ENCODE results near the gene HOPX.
A peak's percentile ranks its signal among the peaks of the same experiment; 100 is the strongest.
"Not testable (repeated sequence)": the region's sequence is repeated elsewhere in the genome, so short reads cannot be mapped to it uniquely, and the experiment has no call there.

The HOPX gene

DNA sequence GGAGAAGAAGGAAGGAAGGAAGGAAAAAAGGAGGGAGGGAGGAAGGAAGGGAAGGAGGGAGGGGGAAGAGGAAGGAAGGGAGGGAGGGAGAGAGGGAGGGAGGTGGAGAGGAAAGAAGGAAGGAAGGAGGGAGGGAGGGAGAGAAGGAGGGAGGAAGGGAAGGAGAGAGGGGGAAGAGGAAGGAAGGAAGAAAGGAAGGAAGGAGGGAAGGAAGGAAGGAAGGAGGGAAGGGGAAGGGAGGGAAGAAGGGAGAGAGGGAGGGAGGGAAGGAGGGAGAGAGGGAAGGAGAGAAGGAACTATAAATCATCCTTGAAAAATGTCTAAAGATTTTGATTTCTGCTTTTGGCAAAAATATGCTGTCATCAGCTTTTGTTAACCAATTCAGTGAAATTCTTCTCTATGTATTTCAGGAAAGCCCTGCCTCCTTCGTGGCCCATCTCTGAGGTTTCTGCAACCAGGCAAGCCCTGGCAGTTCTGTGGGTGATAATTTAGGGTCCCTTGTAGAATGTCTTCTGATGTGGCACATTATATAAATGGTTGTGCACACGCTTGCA lies 7.1 kb upstream of the HOPX start:
- no peak for DNase-seq (ENCODE audit: low spot score)

DNA sequence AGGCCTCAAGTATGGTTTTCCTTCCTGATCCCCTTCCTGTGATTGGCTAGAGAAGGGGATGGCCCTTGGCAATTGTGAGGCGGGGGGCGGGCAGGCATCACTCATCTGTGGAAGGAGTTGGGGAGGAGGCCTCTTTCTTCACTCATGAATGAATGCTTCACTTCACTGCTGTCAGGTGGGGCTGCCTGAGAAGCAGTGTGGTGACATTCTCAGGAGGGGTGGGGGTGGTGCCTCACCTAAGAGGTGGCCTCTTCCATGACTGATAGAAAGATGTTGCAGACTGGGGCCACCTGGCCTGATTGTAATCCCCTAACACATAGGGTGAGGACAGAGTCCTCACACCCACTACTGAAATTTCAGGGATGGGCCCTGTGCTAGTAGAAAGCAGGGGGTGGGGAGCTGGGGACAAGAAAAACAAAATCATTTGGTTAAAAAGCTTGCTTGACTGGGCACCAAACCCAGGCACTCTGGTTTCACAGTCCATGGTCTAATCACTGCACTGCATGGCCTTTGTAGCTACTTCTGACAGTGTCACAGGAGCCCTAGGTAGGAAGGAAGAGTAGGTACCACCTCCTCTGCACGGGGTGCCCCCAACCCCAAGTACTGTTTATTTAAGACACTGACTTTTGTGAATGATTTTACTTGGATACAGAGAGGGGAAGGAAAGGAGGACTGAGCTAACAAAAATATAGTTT lies 5.6 kb upstream of the HOPX start:
- DNase-seq (ENCODE audit: low spot score): no peak

DNA sequence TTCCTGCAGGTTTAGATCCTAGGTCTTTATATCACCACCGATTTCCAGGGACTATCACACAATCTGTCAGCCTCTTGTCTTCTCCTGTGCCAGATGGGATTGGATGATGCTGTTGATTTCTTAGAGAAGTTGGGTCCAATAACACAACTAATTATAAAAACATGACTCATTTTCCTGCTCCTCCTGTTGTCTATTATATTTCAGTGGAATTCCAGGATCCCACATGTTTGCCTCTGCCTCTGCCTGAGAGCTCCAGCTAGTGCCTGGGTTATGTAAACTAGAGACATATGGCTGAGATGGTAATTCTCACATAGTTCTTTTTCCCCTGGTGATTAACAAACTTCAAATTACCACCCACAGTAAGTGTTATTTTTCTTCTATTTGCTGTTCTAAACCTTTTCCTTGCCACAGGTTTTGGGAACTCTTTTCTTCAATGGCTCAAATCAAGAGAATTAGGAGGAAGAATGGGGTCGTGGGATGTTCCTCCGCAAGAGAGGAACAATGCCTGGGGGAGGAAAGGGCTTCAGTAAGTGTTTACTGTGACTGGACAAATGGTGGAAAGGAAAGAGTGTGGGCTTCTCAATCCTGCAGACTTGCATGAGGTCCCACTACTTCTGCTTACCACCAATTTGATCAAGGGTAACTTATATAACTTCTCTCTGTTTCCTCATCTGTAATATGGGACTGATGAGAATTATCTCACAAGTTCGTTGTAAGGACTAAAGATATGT lies 3.4 kb upstream of the HOPX start:
- no peak for DNase-seq (ENCODE audit: low spot score)

GRCh38 chr4:56683455-56683854 lies 2.4 kb upstream of the HOPX start:
- no peak for DNase-seq (ENCODE audit: low spot score)

- no peak for DNase-seq (ENCODE audit: low spot score)
Measured at GRCh38 chr4:56681853-56682525, 893 bp upstream of the HOPX start.

DNA sequence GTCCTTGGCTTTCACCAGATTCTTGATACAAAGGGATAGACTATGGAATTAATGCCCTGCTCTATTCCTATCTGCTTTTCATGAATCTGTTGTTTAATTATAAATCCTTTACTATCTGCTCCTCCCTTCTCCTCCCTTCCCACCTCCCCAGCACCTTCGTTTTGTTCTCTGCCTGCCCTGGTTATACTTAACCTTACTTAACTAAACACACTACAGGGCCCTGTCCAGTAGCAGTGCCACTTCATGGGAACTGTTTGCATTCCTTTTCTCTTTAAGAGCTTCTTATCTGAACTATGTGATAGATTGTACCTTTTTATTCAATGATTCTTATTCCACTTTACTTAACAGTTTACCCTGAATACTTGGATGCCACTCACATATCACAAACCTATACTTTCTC lies 830 bp downstream of the HOPX start:
- DNase-seq (ENCODE audit: low spot score): no peak

- DNase-seq (ENCODE audit: low spot score): no peak
Measured at GRCh38 chr4:56677711-56678110, 3.4 kb downstream of the HOPX start.

DNA sequence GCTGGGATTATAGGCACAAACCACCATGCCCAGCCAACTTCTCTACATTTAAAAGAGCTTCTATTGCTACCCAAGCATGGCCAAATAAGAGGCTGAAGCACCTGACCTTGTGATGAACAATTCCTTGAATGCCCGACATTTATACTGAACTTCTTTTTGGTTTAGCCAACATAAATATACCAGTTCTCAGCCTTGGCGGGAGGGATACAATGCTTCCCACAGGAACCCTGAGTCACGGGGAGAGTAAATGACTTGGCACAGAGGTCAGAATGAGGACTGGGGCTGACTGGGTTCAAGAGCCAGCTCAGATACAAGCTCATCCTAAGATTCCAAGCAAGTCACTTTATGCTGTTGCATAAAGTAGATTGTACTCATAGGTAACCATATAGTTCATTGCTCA lies 6.1 kb downstream of the HOPX start:
- DNase-seq (ENCODE audit: low spot score): no peak

- DNase-seq (ENCODE audit: low spot score): no peak
Measured at GRCh38 chr4:56671860-56672259, 9.2 kb downstream of the HOPX start.

DNA sequence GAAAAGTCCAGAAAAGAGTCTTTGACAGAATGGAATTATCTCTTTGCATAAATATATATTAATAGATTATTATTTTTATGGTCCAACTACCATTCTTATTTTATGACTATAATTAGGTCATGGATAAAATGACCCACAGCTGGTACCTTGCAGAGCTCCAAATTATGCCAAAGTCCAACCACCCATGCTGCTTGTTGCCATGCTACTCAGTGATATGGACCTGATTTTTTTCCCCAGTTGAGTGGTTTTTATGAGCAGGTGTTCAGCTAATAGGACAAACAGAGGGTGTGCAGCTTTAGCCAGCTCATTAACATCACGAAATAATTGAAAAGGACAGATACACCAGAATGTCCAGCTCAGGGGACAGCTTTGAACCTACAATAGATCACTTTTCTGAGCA lies 9.7 kb downstream of the HOPX start:
- no peak for DNase-seq (ENCODE audit: low spot score)

DNA sequence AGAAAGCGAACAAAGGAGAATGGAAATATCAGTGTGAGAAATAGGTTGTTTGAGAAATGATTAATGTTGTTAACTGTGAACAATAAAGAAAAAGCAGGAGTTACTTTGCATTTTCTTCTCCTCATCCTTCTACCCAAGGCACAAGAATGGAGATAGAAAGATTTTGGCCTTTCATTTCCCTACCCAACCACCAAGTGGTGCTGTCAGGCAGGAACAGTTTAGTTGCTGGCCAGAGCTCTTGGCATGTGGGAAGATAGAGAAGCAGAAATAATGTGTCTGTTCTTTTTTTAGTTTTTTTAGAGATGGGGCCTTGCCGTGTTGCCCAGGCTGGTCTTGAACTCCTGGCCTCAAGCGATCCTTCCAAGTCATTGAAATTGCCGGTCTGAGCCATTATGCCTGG lies 12.8 kb downstream of the HOPX start:
- peak; percentile 69 for DNase-seq (ENCODE audit: low spot score)

GRCh38 chr4:56667396-56667795 lies 13.7 kb downstream of the HOPX start:
- not testable (repeated sequence) for DNase-seq (ENCODE audit: low spot score)

DNA sequence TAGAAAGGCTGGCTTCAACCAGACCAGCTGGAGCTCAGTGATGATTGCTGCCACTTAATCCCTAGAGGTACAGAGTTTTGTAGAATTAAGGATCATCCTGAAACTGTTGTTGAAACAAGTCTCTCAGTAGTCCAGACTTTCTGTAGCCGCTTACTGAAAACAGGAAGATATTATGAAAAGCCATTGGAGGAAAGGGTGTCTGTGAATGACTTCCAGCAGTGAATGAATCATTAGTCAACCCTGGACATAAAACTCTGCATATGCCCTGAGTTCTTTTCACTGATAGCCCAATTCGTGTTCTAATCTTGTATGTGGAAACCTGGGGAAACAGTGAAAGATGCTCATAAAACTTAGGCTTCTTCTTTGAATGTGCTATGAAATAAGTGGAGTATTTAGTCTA lies 14.8 kb downstream of the HOPX start:
- no peak for DNase-seq (ENCODE audit: low spot score)

DNA sequence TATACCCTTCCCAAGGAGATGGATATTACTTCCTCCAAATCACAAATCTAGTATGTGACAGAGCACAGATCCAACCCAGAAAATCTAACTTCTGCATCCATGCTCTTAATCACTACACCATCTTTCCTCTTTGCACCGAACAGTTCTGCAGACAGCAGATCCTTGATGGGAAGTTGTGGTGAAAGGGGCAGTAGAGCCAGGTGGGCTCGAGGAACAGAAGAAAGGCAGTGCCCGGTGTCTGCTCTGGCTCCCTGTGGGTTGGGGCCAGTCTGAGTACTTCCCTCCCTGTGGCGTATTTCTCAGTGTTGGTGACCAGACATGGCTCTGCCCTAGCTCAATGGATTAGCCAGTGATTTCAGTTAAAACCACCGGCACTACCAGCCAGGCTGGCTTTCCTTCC lies 15.3 kb downstream of the HOPX start:
- DNase-seq (ENCODE audit: low spot score): no peak

DNA sequence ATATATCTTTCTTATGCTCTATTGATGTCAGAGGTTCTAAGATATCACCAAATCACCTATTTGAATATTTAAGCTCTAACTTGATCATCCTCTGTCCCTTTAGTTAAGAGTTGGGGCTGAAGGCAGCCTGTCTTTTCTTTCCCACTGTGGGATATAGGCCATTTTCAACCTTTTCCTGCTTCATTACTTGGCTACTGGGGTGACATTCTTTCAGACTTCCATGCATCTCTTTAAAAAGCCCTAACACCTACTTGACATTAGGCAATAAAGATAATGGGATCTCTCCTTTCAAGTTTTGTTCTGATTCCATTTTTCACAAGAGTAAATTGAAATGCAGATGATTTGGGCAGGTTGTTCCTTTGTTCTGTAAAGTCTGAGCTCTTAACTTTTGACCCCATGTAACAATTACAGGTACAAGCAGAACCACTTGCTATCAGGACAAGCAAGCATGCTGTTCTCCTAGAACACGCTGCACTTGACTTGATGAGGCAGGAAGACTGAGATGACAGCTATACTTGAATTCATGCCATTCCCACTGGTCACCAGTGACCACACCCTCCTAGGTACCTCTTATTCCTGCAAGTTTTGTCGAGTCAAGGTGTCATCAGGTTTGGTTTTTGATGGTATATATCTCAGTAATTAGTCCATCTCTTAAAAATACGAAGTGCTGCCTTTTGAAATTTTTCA lies 18.2 kb downstream of the HOPX start:
- DNase-seq (ENCODE audit: low spot score): no peak

GRCh38 chr4:56659946-56660345 lies 21.1 kb downstream of the HOPX start:
- no peak for DNase-seq (ENCODE audit: low spot score)

- no peak for DNase-seq (ENCODE audit: low spot score)
Measured at GRCh38 chr4:56658528-56658927, 22.6 kb downstream of the HOPX start.

DNA sequence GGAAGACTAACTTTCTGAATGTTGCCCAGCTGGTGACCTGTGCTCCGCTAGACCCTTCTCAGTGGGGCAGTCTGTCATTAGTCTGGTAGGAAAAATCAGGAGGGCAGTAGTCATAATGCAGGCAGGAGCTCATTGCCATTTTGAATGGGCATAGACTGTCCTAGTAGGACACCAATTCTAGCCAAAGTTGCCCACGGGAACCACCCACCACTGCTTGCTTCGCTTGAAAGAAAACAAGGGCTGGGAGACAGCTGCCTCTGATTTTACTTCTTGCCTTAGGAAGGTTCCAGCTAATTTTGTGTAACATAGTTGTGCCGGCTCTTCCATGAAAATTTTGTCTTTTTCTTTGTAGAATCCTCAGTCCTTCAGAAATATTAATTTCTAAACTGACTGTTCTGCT lies 23.3 kb downstream of the HOPX start:
- DNase-seq (ENCODE audit: low spot score): no peak

DNA sequence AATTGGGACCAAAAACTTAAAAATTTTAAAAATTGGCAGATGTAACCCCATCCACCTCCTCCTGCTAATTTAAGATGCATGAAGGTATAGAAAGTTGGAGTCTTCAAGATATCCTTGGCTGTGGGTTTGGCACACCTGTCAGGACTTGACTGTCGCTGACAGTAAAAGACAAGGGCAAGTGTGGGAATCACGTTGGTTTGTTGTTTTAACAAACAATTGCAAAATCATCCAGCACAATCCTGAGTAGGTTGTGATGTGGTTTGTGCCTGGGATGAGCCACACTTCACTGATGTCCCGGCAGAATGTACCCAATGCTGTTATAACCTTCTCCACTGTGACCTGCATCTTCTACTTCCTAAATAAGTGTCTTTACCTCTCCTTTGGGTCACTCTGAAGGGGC lies 24.0 kb downstream of the HOPX start:
- no peak for DNase-seq (ENCODE audit: low spot score)

DNA sequence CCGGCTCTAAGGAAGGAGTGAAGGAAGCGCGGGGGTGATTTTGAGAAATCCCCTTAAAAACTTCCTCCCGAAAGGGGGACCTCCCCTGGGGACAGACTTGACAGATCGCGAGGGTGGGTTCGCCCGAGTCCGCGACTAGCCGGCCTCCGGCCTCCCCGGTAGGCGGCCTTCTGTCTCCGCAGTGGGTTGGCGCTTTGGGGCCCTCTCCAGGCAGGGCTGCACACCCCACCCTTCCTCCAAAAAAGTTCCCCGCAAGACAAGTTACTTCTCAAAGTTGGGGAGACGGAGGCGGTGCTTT lies 24.8 kb downstream of the HOPX start:
- peak; percentile 45 for DNase-seq (ENCODE audit: low spot score)

DNA sequence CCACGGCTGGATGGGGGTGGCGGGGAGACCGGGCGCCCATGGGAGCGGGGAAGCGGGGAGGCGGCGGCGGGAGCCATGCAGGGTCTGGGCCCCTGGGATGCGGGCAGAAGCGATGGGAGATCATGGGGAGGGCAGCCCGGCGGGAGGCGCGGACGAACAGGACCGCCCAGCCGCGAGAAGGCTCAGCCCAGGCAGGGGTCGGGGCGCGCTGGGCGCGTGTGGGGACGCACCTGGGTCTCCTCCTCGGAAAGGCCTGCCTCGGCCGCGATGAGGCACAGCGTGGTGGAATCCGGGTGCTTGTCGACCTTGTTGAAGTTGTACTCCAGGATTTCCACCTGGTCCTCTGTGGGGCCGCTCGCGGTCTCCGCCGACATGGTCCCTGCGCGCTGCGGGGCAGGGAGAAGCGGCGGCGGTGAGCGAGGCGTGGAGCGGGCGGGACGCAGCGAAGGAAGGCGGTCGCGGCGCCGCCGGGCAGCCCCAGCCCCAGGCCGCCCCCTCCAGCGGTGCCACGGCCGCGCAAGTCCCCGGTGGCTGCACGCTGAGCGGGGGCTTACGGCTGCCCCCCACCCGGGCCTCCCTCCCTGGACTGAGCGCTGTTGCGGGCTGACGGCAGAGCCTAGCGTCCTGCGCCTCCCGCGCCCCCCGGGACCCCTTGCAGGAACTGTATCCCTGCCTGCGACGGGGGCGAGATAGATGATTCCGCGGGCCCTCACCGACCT lies 25.3 kb downstream of the HOPX start:
- DNase-seq (ENCODE audit: low spot score): peak; percentile 77

- DNase-seq (ENCODE audit: low spot score): no peak
Measured at GRCh38 chr4:56655209-56655626, 25.9 kb downstream of the HOPX start.
